HEK293 (cell line): ENCODE data around the gene DSG2.

Experiments
- CTCF ChIA-PET: fragments of 350-600 bp; formaldehyde crosslinking; extraction: SDS; loops from one replicate; lab custom pipeline; 2021; ENCODE audit warnings: antibody characterized with exemption; lab: Yijun Ruan, JAX
- POLR2A ChIA-PET: fragments of 300-600 bp; formaldehyde crosslinking; extraction: SDS; loops from one replicate; lab custom pipeline; 2020; ENCODE audit warnings: antibody characterized with exemption, inconsistent platforms; lab: Yijun Ruan, JAX
- H3K27ac ChIP-seq: fragments of 200-500 bp; sonication (Bioruptor generic); 2 replicates; pipeline ENCODE4 v1.5.1; 2014; ENCODE audit warnings: low read depth, low read length, control low read depth, inconsistent platforms; ENCODE audit errors: extremely low read depth
- H3K36me3 ChIP-seq, 2 experiments: fragments of 200-500 bp in 1 of 2; sonication (Bioruptor generic) in 1 of 2; 1 replicate in 1 of 2; 2 replicates in 1 of 2; pipeline ENCODE4 v1.5.1; 2014 to 2017; ENCODE audit warnings: inconsistent platforms in 2 of 2, low read length in 2 of 2; ENCODE audit not compliant: control insufficient read depth in 2 of 2, insufficient read depth in 1 of 2
- H3K4me1 ChIP-seq: fragments of 200-500 bp; sonication (Bioruptor generic); 2 replicates; pipeline ENCODE4 v1.5.1; 2014; ENCODE audit warnings: mild to moderate bottlenecking, low read length, inconsistent platforms; ENCODE audit not compliant: control insufficient read depth, insufficient read depth
- H3K4me3 ChIP-seq: 2 replicates; pipeline ENCODE4 v1.5.1; 2011; ENCODE audit warnings: low read depth, mild to moderate bottlenecking, control low read depth, low read length, moderate library complexity
- H3K9me3 ChIP-seq: fragments of 200-500 bp; sonication (Bioruptor generic); 2 replicates; pipeline ENCODE4 v1.5.1; 2014; ENCODE audit warnings: low read depth, low read length, inconsistent platforms; ENCODE audit not compliant: control insufficient read depth, insufficient read depth
- HOXD13 ChIP-seq: sonication (generic); formaldehyde crosslinking; IDR thresholded peaks from 2 replicates; pipeline ENCODE4 v1.8.0; 2022; ENCODE audit warnings: missing genetic modification reagents, borderline replicate concordance
- IKZF3 ChIP-seq: fragments of 450-650 bp; IDR thresholded peaks from 2 replicates; pipeline ENCODE4 v1.5.0; 2018; ENCODE audit warnings: missing biosample characterization, mild to moderate bottlenecking, missing genetic modification characterization, moderate library complexity
- KLF1 ChIP-seq: fragments of 450-650 bp; formaldehyde crosslinking; IDR thresholded peaks from 2 replicates; pipeline ENCODE4 v1.5.1; 2016; ENCODE audit warnings: missing biosample characterization, missing genetic modification characterization
- OSR2 ChIP-seq: fragments of 450-650 bp; formaldehyde crosslinking; IDR thresholded peaks from 2 replicates; pipeline ENCODE4 v1.5.1; 2016; ENCODE audit warnings: missing biosample characterization, missing genetic modification characterization
- SETDB1 ChIP-seq: IDR thresholded peaks from one replicate; pipeline ENCODE4 v1.6.1; 2017; ENCODE audit warnings: mild to moderate bottlenecking, low read length, moderate library complexity, mixed read lengths; ENCODE audit not compliant: insufficient read length
- ZBTB48 ChIP-seq: fragments of 450-650 bp; formaldehyde crosslinking; IDR thresholded peaks from 2 replicates; pipeline ENCODE4 v1.5.1; 2016; ENCODE audit warnings: missing biosample characterization, missing genetic modification characterization
- ZFP41 ChIP-seq: fragments of 450-650 bp; formaldehyde crosslinking; IDR thresholded peaks from 2 replicates; pipeline ENCODE4 v1.5.1; 2016; ENCODE audit warnings: missing biosample characterization, missing genetic modification characterization, borderline replicate concordance
- ZNF335 ChIP-seq: fragments of 450-650 bp; formaldehyde crosslinking; conservative IDR thresholded peaks from 2 replicates; pipeline ENCODE4 v1.5.1; 2016; ENCODE audit warnings: missing biosample characterization, missing genetic modification characterization
- ZNF354C ChIP-seq: fragments of 450-650 bp; formaldehyde crosslinking; IDR thresholded peaks from 2 replicates; pipeline ENCODE4 v1.5.1; 2016; ENCODE audit warnings: missing biosample characterization, missing genetic modification characterization, low read depth, borderline replicate concordance
- ZNF416 ChIP-seq: fragments of 450-650 bp; formaldehyde crosslinking; IDR thresholded peaks from 2 replicates; pipeline ENCODE4 v1.5.1; 2016; ENCODE audit warnings: missing biosample characterization, missing genetic modification characterization
- ZNF623 ChIP-seq: fragments of 450-650 bp; formaldehyde crosslinking; IDR thresholded peaks from 2 replicates; pipeline ENCODE4 v1.5.1; 2016; ENCODE audit warnings: missing biosample characterization, missing genetic modification characterization
- ZNF629 ChIP-seq: fragments of 450-650 bp; formaldehyde crosslinking; IDR thresholded peaks from 2 replicates; pipeline ENCODE4 v1.5.1; 2017; ENCODE audit warnings: missing biosample characterization, missing genetic modification characterization
- ZNF830 ChIP-seq: fragments of 450-650 bp; IDR thresholded peaks from 2 replicates; pipeline ENCODE4 v1.5.0; 2018; ENCODE audit warnings: missing biosample characterization, missing genetic modification characterization, low read depth, mild to moderate bottlenecking, moderate library complexity
- TF ChIP-seq, protein P1 (sequence below): fragments of 450-650 bp; formaldehyde crosslinking; IDR thresholded peaks from 2 replicates; pipeline ENCODE4 v1.5.1; 2016; ENCODE audit warnings: missing biosample characterization, missing genetic modification characterization
- TF ChIP-seq, protein P2 (sequence below): fragments of 450-650 bp; formaldehyde crosslinking; IDR thresholded peaks from 2 replicates; pipeline ENCODE4 v1.5.1; 2016; ENCODE audit warnings: missing biosample characterization, missing genetic modification characterization, low read depth
- TF ChIP-seq, protein P3 (sequence below): fragments of 450-650 bp; formaldehyde crosslinking; IDR thresholded peaks from 2 replicates; pipeline ENCODE4 v1.5.1; 2016; ENCODE audit warnings: missing biosample characterization, missing genetic modification characterization
- TF ChIP-seq, protein P4 (sequence below): fragments of 450-650 bp; formaldehyde crosslinking; IDR thresholded peaks from 2 replicates; pipeline ENCODE4 v1.5.1; 2016; ENCODE audit warnings: missing biosample characterization, missing genetic modification characterization, low read depth

Gene DSG2

DNA sequence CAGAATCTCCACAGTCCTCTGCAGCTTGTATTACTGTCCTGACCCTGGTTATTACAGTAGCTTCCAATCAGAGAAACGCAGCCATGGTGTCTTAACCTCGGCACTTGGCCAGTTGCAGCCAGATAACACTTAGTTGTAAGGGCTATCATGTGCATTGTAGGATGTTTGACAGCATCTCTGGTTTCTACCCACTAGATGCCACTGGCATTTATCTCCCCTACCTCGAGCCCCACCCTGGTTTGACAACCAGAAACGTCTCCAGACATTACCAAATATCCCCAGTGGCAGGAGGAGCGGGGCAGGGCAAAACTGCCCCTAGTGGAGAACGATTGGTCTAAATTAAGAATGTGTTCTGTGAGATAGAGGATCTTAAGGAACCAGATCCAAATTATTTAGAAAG lies 13.1 kb downstream of the DSG2 start:
- no peaks in the 10 kb centered on the region for H3K9me3 ChIP-seq
- POLR2A ChIA-PET = no interaction called here
- CTCF ChIA-PET = interaction anchor here (0.7 to 1.0 kb wide), 4 partner anchors 36 to 266 kb away, joined by 3 to 4 read pairs (median 4); no protein-coding TSS in a partner anchor
- no peaks in the 10 kb centered on the region for H3K36me3 ChIP-seq
- H3K4me3 ChIP-seq = no peak overlapping the region
- no peak for TF ChIP-seq ZNF830
- TF ChIP-seq ZNF416 (tag by site-specific recombination) = no peak
- TF ChIP-seq, protein P1, sequence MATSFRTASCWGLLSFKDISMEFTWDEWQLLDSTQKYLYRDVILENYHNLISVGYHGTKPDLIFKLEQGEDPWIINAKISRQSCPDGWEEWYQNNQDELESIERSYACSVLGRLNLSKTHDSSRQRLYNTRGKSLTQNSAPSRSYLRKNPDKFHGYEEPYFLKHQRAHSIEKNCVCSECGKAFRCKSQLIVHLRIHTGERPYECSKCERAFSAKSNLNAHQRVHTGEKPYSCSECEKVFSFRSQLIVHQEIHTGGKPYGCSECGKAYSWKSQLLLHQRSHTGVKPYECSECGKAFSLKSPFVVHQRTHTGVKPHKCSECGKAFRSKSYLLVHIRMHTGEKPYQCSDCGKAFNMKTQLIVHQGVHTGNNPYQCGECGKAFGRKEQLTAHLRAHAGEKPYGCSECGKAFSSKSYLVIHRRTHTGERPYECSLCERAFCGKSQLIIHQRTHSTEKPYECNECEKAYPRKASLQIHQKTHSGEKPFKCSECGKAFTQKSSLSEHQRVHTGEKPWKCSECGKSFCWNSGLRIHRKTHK (tag by site-specific recombination) = no peak
- TF ChIP-seq ZNF354C = no peak
- TF ChIP-seq ZNF623 = no peak
- no peak for TF ChIP-seq ZBTB48
- no peak overlapping the region for H3K27ac ChIP-seq
- H3K4me1 ChIP-seq = peaks cover 3% of the 10 kb centered on the region; the same call in 1 of the 2 replicates

DNA sequence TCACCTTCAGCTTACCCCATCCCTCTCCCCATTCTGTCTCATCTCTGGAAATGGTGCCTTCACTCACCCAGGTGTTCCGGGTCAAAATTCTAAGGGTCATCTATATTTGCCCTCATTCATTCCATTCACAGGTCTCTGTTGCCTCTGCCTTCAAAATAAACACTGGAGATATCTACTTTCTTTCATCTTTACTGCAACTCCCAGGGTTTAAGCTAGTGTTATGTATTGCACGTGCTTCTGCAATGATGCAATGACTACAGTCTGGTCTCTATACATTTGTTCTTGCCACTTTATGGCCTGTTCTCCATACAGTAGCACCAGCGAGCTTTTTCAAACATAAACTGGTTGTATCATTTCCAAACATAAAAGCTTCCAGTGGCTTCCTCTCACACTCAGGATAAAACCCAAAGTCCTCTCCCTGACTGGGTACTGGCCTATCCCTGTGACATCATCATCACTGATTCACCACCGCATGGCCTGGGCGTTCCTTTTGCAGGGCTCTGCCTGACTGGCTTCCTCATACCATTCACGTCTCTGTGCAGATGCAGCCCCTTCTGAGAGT lies 14.3 kb downstream of the DSG2 start:
- ChIA-PET CTCF (interaction anchor here (0.6 to 2.7 kb wide), 7 partner anchors 13 to 459 kb away, joined by 3 to 11 read pairs (median 3); no protein-coding TSS in a partner anchor), POLR2A (interaction anchor here (0.7 kb wide), 1 partner anchor 506 kb away, joined by 3 read pairs; no protein-coding TSS in a partner anchor)
- H3K36me3 ChIP-seq = no peaks in the 10 kb centered on the region
- TF ChIP-seq SETDB1 (peak; percentile 43), ZNF629 (peak; percentile 28; the same call in 1 of the 2 replicates), ZNF623 (0 out of 2 replicates have a peak, but pooled peaks have one; percentile 5), KLF1 (tag by site-specific recombination) (0 out of 2 replicates have a peak, but pooled peaks have one; percentile 21), HOXD13 (CRISPR knock-in tag) (no peak), ZNF335 (peak; percentile 30; the same call in 1 of the 2 replicates), IKZF3 (no peak), ZFP41 (tag by site-specific recombination) (no peak), OSR2 (tag by site-specific recombination) (peak; percentile 54; the same call in 1 of the 2 replicates)
- TF ChIP-seq, protein P2, sequence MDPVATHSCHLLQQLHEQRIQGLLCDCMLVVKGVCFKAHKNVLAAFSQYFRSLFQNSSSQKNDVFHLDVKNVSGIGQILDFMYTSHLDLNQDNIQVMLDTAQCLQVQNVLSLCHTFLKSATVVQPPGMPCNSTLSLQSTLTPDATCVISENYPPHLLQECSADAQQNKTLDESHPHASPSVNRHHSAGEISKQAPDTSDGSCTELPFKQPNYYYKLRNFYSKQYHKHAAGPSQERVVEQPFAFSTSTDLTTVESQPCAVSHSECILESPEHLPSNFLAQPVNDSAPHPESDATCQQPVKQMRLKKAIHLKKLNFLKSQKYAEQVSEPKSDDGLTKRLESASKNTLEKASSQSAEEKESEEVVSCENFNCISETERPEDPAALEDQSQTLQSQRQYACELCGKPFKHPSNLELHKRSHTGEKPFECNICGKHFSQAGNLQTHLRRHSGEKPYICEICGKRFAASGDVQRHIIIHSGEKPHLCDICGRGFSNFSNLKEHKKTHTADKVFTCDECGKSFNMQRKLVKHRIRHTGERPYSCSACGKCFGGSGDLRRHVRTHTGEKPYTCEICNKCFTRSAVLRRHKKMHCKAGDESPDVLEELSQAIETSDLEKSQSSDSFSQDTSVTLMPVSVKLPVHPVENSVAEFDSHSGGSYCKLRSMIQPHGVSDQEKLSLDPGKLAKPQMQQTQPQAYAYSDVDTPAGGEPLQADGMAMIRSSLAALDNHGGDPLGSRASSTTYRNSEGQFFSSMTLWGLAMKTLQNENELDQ = no peak
- TF ChIP-seq, protein P3, sequence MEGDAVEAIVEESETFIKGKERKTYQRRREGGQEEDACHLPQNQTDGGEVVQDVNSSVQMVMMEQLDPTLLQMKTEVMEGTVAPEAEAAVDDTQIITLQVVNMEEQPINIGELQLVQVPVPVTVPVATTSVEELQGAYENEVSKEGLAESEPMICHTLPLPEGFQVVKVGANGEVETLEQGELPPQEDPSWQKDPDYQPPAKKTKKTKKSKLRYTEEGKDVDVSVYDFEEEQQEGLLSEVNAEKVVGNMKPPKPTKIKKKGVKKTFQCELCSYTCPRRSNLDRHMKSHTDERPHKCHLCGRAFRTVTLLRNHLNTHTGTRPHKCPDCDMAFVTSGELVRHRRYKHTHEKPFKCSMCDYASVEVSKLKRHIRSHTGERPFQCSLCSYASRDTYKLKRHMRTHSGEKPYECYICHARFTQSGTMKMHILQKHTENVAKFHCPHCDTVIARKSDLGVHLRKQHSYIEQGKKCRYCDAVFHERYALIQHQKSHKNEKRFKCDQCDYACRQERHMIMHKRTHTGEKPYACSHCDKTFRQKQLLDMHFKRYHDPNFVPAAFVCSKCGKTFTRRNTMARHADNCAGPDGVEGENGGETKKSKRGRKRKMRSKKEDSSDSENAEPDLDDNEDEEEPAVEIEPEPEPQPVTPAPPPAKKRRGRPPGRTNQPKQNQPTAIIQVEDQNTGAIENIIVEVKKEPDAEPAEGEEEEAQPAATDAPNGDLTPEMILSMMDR (tag by site-specific recombination) = no peak
- TF ChIP-seq, protein P4, sequence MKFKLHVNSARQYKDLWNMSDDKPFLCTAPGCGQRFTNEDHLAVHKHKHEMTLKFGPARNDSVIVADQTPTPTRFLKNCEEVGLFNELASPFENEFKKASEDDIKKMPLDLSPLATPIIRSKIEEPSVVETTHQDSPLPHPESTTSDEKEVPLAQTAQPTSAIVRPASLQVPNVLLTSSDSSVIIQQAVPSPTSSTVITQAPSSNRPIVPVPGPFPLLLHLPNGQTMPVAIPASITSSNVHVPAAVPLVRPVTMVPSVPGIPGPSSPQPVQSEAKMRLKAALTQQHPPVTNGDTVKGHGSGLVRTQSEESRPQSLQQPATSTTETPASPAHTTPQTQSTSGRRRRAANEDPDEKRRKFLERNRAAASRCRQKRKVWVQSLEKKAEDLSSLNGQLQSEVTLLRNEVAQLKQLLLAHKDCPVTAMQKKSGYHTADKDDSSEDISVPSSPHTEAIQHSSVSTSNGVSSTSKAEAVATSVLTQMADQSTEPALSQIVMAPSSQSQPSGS (tag by site-specific recombination) = peak; percentile 61
- H3K4me1 ChIP-seq = peaks cover 3% of the 10 kb centered on the region; the same call in 1 of the 2 replicates
- H3K9me3 ChIP-seq = no peaks in the 10 kb centered on the region
- no peak overlapping the region for H3K27ac ChIP-seq
- H3K4me3 ChIP-seq = no peak overlapping the region
